GM12878 (cell line): ENCODE measurements around the gene TMEM14A. TPM values are rescaled to one million over a fixed set of nuclear protein-coding genes. Genes with fewer than 3 reads are reported as not detected.
A peak's percentile ranks its signal among the peaks of the same experiment; 100 is the strongest.

Source experiments
- ATAC-seq: fragments of 200-7000 bp; cut with Tn5 transposase; 3 replicates; pipeline ENCODE4 v1.9.1; 2020; ENCODE audit warnings: mild to moderate bottlenecking, moderate library complexity
- BruUV-seq: library from RNA; stranded (reverse); fragments of 400-500 nt; replicated peaks from 2 replicates; lab custom pipeline; 2021; lab: Mats Ljungman, UMichigan
- CTCF ChIA-PET: fragments of 300-600 bp; sonication (Branson Sonifier 250); formaldehyde crosslinking; extraction: SDS; loops from one replicate; lab custom pipeline; 2021; ENCODE audit warnings: inconsistent platforms; lab: Yijun Ruan, JAX
- POLR2A ChIA-PET: fragments of 350-600 bp; formaldehyde crosslinking; extraction: SDS; loops from one replicate; lab custom pipeline; 2021; ENCODE audit warnings: inconsistent platforms; lab: Charles Lee
- RAD21 ChIA-PET: fragments of 300-600 bp; sonication (Branson Sonifier 250); formaldehyde crosslinking; loops from one replicate; lab custom pipeline; 2023; ENCODE audit warnings: antibody characterized with exemption; ENCODE audit not compliant: unreplicated experiment; lab: Charles Lee
- SMC1A ChIA-PET: fragments of 300-600 bp; sonication (Branson Sonifier 250); formaldehyde crosslinking; loops from one replicate; lab custom pipeline; 2023; ENCODE audit not compliant: unreplicated experiment, uncharacterized antibody; lab: Charles Lee
- DNase-seq: peaks from one replicate; pipeline ENCODE4 v3.0.0-alpha.2; 2011; ENCODE audit warnings: low read depth, low spot score
- FAIRE-seq: peaks from 3 replicates; lab custom pipeline; 2011; peaks lifted over from hg19 to GRCh38; lab: Jason Lieb, UNC
- H2AFZ ChIP-seq: 2 replicates; pipeline ENCODE4 v1.6.0; 2011; ENCODE audit warnings: low read depth, low read length, control low read depth; ENCODE audit not compliant: control insufficient read depth
- H3K27ac ChIP-seq: 2 replicates; pipeline ENCODE4 v1.5.1; 2011; ENCODE audit warnings: control low read depth; ENCODE audit not compliant: control insufficient read depth, insufficient read depth
- H3K27me3 ChIP-seq, 2 experiments: replicated peaks in 1 of 2; 2 replicates each; pipeline versions ENCODE4 v1.6.0 to v1.6.1; 2011; ENCODE audit warnings: low read length in 1 of 2; ENCODE audit not compliant: control insufficient read depth in 2 of 2, insufficient read depth in 2 of 2
- H3K36me3 ChIP-seq, 2 experiments: 2 replicates each; pipeline ENCODE4 v1.5.1; 2011; ENCODE audit warnings: low read length in 1 of 2; ENCODE audit not compliant: control insufficient read depth in 2 of 2, insufficient read depth in 2 of 2
- H3K4me1 ChIP-seq: 2 replicates; pipeline ENCODE4 v1.6.1; 2011; ENCODE audit warnings: mild to moderate bottlenecking, low read length, moderate library complexity, mixed read lengths; ENCODE audit not compliant: control insufficient read depth, insufficient read depth
- H3K4me2 ChIP-seq: 2 replicates; pipeline ENCODE4 v1.6.0; 2011; ENCODE audit warnings: control low read depth; ENCODE audit not compliant: control insufficient read depth, insufficient read depth
- H3K4me3 ChIP-seq: fragments of 200-600 bp; sonication (generic); 2 replicates; pipeline ENCODE4 v1.5.1; 2016
- H3K79me2 ChIP-seq: 2 replicates; pipeline ENCODE4 v1.6.0; 2011; ENCODE audit warnings: low read length; ENCODE audit not compliant: control insufficient read depth, insufficient read depth
- H3K9ac ChIP-seq: 2 replicates; pipeline ENCODE4 v1.8.0; 2011; ENCODE audit warnings: low read length, control low read depth, mixed read lengths; ENCODE audit not compliant: control insufficient read depth, insufficient read depth
- H3K9me3 ChIP-seq: replicated peaks from 3 replicates; pipeline ENCODE4 v1.5.1; 2011; ENCODE audit warnings: mild to moderate bottlenecking, low read length; ENCODE audit not compliant: control insufficient read depth, insufficient read depth
- H4K20me1 ChIP-seq: 2 replicates; pipeline ENCODE4 v1.6.0; 2011; ENCODE audit not compliant: control insufficient read depth, insufficient read depth
- BCLAF1 ChIP-seq: fragments of 450-650 bp; IDR thresholded peaks from 2 replicates; pipeline ENCODE4 v1.6.1; 2017; ENCODE audit warnings: antibody characterized with exemption, mild to moderate bottlenecking, moderate library complexity
- CBX5 ChIP-seq: sonication (generic); IDR thresholded peaks from 2 replicates; pipeline ENCODE4 v1.6.1; 2016; ENCODE audit warnings: low read depth, moderate library complexity, mild to moderate bottlenecking, inconsistent platforms
- PML ChIP-seq: IDR thresholded peaks from 2 replicates; pipeline ENCODE4 v1.6.1; 2012; ENCODE audit warnings: low read length, inconsistent platforms
- SMAD1 ChIP-seq: fragments of 450-650 bp; IDR thresholded peaks from 2 replicates; pipeline ENCODE4 v1.6.1; 2018; ENCODE audit warnings: mild to moderate bottlenecking, low read depth; ENCODE audit not compliant: partially characterized antibody
- SP1 ChIP-seq: IDR thresholded peaks from one replicate; pipeline ENCODE4 v1.6.1; 2011; ENCODE audit warnings: low read depth, low read length
- ZNF274 ChIP-seq: IDR thresholded peaks from one replicate; pipeline ENCODE4 v1.8.0; 2011; ENCODE audit not compliant: insufficient read length, insufficient read depth
- ZSCAN29 ChIP-seq: fragments of 450-650 bp; IDR thresholded peaks from 2 replicates; pipeline ENCODE4 v1.6.1; 2017; ENCODE audit warnings: mild to moderate bottlenecking, moderate library complexity
- WGBS: methylation state at CpG from one replicate; pipeline ENCODE4 v1.1.6; 2016; ENCODE audit warnings: low lambda C conversion rate; ENCODE audit not compliant: insufficient replicate concordance, insufficient coverage; ENCODE audit errors: missing lambda C conversion rate; 5-methylcytosine and 5-hydroxymethylcytosine counted together
- in situ Hi-C: fragments of 300-500 bp; cut with MboI; formaldehyde crosslinking; loops from 9 replicates; pipeline ENCODE4 v1.14.3; 2018; ENCODE audit warnings: mixed read lengths
- intact Hi-C: fragments of 100-400 bp; cut with micrococcal nuclease; formaldehyde crosslinking; loops from one replicate; pipeline ENCODE4 v1.14.2; 2022; ENCODE audit not compliant: unreplicated experiment
- polyA plus RNA-seq, 11 experiments: library from polyadenylated mRNA; depleted of rRNA in 4 of 11; unstranded in 6 of 11; stranded (reverse) in 5 of 11; fragments of >200 nt; fragmentation: Nextera tagmentation in 4 of 11; fragmentation: Illumina TruSeq in 1 of 11; extraction: Ambion mirVana in 4 of 11; extraction: Trizol in 1 of 11; gene quantifications; 1 replicate in 1 of 11; 2 replicates in 10 of 11; pipeline versions ENCODE4 v1.2.1 to v1.2.3, GENCODE V29; 2011 to 2016; ENCODE audit warnings: inconsistent platforms in 2 of 11, missing spikeins in 2 of 11, low read depth in 1 of 11
- total RNA-seq, 4 experiments: library from RNA; depleted of rRNA in 3 of 4; stranded (reverse); fragments of >200 nt in 3 of 4; fragmentation: Illumina TruSeq in 1 of 4; extraction: Trizol in 1 of 4; gene quantifications; 2 replicates each; pipeline versions ENCODE4 v1.2.1 to v1.2.3, GENCODE V29; 2013 to 2021

TMEM14A gene
- total and polyA plus RNA-seq, 10 of the 15 experiments (the other 5 are each of a cell fraction or from before 2014, with no cell fraction given), result 15.6 to 143 (median 33.1) TPM

GRCh38 chr6:52621631-52622030 lies 49.3 kb upstream of the TMEM14A start:
- no peaks in the 10 kb centered on the region for H3K79me2 ChIP-seq
- no peaks in the 10 kb centered on the region for H3K9me3 ChIP-seq
- no peaks in the 10 kb centered on the region for H3K27me3 ChIP-seq
- intact Hi-C loops (no loop called here), in situ Hi-C loops (no loop called here)
- CTCF ChIA-PET, result no interaction called here
- no peak overlapping the region for H2AFZ ChIP-seq
- no peak for DNase-seq
- H3K4me2 ChIP-seq, result no peak overlapping the region
- no peak overlapping the region for H3K4me3 ChIP-seq
- H3K9ac ChIP-seq, result no peak overlapping the region
- WGBS, result 0% methylated on average over 1 of the region's 1 CpG
- RAD21 ChIA-PET, result interaction anchor here (1.4 kb wide), 1 partner anchor 205 kb away, joined by 3 read pairs; no protein-coding TSS in a partner anchor
- TF ChIP-seq PML, result no peak
- ATAC-seq, result no peak
- H4K20me1 ChIP-seq, result no peaks in the 10 kb centered on the region
- H3K27ac ChIP-seq, result no peak overlapping the region
- POLR2A ChIA-PET, result no interaction called here
- SMC1A ChIA-PET, result interaction anchor here (1.2 kb wide), 1 partner anchor 41 kb away, joined by 4 read pairs; no protein-coding TSS in a partner anchor
- FAIRE-seq, result no peak
- H3K36me3 ChIP-seq, result no peaks in the 10 kb centered on the region
- no TSS peak for BruUV-seq
- no peaks in the 10 kb centered on the region for H3K4me1 ChIP-seq

- no peaks in the 10 kb centered on the region for H3K9me3 ChIP-seq
- ATAC-seq, result no peak
- H3K4me3 ChIP-seq, result no peak overlapping the region
- no peak for TF ChIP-seq SP1
- TF ChIP-seq BCLAF1, result no peak
- no peak for TF ChIP-seq ZNF274
- no peak for TF ChIP-seq CBX5
- no peak for TF ChIP-seq SMAD1
- TF ChIP-seq ZSCAN29, result no peak
- POLR2A ChIA-PET, result no interaction called here
- RAD21 ChIA-PET, result no interaction called here
- H3K27ac ChIP-seq, result no peak overlapping the region
- H3K36me3 ChIP-seq, result no peaks in the 10 kb centered on the region
- H3K4me2 ChIP-seq, result no peak overlapping the region
- no peaks in the 10 kb centered on the region for H4K20me1 ChIP-seq
- H3K79me2 ChIP-seq, result no peaks in the 10 kb centered on the region
- SMC1A ChIA-PET, result no interaction called here
- H3K4me1 ChIP-seq, result no peaks in the 10 kb centered on the region
- H3K27me3 ChIP-seq, result no peaks in the 10 kb centered on the region
- BruUV-seq, result no TSS peak
- no peak overlapping the region for H3K9ac ChIP-seq
- in situ Hi-C loops (no loop called here), intact Hi-C loops (no loop called here)
- no peak overlapping the region for H2AFZ ChIP-seq
- 59% methylated on average over 2 of the region's 2 CpGs for WGBS
- FAIRE-seq, result peak; percentile 35
- DNase-seq, result no peak
- CTCF ChIA-PET, result interaction anchor here (0.7 kb wide), 1 partner anchor 69 kb away, joined by 3 read pairs; no protein-coding TSS in a partner anchor
Observed at GRCh38 chr6:52622810-52623209, 48.1 kb upstream of the TMEM14A start.
